C1 segment of cervical spinal cord (tissue), 14 donors: ENCODE data around the gene PRKAA2.

Experiments
- DNase-seq, 14 donors: peaks; one replicate each; lab custom pipeline; 2025; lab: John Stamatoyannopoulos, UW

Gene PRKAA2

DNA sequence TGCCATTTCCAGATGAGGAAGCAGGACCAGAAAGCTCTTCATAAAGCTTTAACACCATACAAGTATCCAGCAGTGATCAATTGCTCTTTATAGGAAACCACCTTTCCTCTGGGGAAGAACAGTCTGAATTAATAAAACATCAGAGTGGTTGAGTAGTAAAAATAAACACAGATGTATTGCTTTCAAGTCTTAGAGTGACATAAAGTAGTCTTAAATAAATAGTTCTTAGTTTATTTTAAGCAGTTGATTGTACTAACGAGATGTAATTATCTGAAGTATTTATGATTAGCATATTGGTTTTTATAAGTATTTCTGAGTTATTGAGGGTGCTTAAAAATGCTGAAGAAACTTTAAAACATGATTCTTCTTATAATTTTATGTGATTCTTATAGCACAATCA lies 67.0 kb downstream of the PRKAA2 start:
- no peak for DNase-seq

DNA sequence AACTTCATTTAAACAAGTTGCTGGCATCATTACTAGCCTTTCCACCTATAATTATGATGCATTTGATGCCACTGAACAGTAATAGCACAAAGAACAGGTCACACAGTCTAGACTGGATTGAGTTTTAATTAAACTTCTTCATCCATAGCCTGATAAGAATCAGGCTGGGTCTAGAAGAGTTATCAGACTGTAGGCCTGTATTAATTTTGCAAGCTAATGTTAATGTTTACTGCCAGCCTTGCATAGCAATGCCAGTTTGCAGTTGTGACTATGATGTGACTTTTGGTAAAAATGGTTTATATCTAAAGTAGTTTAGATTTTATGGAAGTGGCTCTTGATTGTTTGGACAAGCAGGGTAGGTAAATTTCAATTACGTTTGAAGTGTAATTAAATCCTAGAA lies 68.0 kb downstream of the PRKAA2 start:
- no peak for DNase-seq

DNA sequence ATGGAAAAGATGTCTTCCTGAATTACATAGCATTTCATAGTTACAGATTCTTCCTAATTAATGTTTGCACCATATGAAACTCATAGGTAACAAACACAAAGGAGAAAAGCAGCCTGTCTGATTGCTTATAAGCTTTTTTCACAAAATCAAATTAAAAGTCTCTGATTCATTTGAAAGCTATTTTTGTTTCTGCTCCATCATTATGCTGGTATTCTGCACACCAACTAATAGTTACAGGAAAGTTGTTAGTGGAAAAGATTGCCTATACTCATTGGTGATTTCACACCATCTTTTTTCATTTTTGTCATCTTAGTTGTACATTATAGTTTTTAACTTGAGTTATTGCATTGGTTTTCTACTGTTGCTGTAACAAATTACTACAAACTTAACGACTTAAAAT lies 70.0 kb downstream of the PRKAA2 start:
- DNase-seq: no peak

DNA sequence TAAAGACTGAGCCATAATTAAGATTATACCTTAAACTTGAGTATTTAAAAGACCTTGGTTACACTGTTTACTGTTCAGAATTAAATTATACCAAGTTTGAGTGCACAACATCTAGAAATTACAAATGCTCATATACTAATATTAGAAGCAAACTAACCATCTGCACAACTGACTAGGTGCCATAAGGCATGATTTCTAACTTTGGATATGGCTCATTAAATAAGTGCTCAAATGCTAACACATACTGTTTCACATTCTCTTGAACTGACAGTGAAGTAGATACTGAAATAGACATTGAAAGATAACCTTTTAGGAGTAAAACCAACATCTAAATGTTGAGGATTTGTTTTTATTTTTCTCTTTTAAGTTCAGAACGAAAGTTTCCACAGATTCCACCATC lies 74.1 kb downstream of the PRKAA2 start:
- peak in 1 of 14 donors; percentile 1 for DNase-seq

DNA sequence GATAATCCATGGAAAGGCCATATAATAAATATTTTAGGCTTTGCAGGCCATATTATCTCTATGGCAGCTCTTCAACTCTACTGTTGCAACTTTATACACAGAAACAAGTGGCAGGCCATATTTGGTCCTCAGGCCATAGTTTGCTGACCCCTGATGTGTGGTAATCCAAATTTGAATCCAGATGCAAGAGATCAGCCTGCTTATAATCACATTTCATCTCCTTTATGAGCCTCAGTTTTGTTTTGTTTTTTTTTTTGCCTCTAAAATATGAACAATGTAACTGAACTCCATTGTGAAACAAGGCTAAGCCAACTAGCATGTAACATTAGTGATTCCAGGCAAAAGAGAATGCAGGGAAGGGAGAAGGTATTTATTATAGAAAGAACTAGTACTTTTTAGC lies 81.6 kb downstream of the PRKAA2 start:
- no peak for DNase-seq

DNA sequence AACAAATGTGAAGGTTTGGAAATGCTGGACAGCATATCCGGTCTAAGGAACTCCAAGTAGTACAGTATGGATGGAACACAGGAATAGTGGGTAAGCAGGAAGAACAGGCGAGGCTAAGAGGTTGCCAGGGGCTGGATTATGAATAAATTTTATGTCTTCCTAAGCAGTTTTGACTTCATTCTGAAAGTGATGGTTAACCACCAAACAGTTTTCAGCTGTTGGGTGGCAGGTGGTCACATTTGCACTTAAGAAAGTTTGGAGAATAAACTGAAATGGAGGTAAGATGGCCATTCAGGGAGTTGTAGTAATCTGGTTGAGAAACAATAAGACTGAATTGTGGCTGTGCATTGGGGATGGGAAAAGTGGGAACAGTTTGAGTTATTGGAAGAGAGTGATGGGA lies 83.8 kb downstream of the PRKAA2 start:
- DNase-seq: no peak

DNA sequence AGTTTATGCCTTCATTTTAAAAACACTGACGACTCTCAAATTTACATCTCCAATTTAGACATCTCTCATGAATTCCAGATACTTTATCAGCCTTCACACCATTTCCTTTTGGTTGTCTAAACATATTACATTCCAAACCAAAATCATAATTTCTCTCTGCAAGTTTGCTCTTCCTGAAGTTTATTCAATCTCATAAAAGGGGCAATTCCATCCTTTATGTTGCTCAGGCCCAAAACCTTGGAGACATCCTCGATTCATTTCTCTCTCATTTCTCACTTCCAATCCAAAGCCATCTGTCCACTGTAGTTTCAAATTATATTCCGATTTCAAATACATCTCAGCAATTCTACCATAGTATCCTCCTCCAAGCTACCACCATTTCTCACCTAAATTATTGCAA lies 100.1 kb downstream of the PRKAA2 start:
- no peak for DNase-seq

DNA sequence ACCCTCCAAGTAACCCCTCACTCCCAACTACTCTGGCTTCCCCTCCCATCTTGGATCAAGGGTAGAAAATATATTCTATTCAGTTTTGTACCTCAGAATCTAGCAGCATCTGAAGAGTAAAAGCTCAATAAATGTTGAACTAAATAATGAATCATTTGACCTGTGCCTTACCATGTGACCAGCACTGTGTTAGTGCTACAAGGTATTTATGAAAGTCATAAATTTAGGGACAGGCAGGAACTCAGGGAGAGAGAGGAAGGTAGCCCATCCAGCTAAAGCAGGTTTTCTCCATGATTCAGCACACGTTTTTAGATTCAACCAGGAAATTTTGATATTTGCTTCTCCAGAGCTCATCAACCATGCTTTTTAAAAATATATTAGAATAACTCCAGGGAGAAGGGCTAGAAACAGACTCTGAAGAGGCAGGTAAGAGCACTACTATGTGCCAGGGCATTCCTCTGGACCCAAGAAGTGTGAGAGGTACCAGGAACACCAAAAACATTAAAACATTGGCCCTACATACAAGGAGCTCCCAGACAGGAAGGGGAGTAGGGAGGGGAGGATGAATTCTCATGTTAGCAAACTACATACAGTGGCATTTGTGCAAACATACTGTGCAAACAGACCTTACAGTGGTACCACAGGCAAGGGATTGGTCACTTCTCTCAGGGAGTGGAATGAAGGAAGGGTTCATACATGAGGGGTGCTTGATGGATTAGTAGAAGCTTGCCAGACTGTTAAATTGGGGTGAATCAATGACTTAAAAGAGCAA lies 109.8 kb downstream of the PRKAA2 start:
- no peak for DNase-seq

DNA sequence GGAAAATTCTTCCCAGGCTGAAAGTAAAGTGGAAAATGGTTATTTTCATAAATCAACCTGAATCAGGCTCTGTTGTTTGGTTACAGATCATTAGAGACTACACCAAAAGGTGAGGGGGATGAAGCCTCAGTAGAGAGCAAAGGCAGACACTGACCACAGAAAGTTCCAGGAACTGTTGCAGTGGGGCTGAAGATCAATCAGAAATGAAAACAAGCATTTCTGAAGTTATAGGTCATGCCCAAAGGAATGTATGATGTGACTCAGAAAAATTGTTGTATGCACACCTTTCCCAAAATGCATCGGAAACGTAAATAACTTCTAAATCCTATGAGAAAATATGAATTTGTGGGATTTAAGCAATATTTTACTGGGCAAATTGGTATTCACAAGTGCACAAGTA lies 110.8 kb downstream of the PRKAA2 start:
- DNase-seq: no peak

DNA sequence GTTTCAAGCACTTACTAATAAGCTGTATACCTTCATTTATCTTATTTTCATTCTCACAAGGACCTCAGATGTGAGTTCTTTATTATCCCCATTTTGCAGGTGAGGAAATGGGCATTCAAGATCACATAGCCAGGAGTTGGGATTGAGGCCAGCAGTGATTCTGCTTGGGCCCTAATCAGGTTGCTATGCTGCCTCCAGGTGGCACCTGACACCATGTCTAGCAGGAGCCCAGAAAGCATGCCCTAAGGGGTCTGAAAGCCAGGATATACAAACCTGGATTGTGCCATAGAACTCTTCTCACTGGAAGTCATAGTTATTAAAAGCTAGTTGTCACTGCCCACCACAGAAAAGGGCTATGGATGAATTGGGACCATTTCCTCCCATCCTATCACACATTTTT lies 113.0 kb downstream of the PRKAA2 start:
- peak in 1 of 14 donors; percentile 40 for DNase-seq

DNA sequence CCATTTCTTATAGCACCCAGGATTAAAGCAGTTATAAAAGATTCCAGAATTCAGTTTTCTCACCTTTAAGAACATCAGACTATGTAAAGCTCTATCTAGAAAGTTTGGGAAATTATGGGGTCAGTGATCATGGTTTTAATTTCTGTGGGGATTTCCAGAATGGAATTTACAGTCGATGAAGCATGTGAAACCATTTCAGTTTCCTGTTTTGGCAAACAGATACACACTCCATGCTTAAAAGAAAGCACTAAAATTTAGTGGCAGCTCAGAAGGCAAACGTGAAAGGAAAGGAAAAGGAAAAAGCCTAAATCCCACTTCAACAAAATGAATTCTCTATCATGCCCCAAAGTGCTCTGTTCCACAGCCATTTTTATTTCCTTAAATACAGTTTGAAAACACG lies 113.7 kb downstream of the PRKAA2 start:
- no peak for DNase-seq
